GM21529 (cell line): Measurements from ENCODE around the gene FOXD1.
"Not testable (repeated sequence)": the region's sequence is repeated elsewhere in the genome, so short reads cannot be mapped to it uniquely, and the experiment has no call there.

Experiments
- ATAC-seq: cut with Tn5 transposase; IDR thresholded peaks from one replicate; pipeline ENCODE4 v1.9.1; 2021; ENCODE audit not compliant: unreplicated experiment

FOXD1 gene

GRCh38 chr5:73417303-73418034 is 31.1 kb downstream of the FOXD1 start:
- ATAC-seq, result no peak

GRCh38 chr5:73415617-73416016 is 33.0 kb downstream of the FOXD1 start:
- ATAC-seq, result no peak

DNA sequence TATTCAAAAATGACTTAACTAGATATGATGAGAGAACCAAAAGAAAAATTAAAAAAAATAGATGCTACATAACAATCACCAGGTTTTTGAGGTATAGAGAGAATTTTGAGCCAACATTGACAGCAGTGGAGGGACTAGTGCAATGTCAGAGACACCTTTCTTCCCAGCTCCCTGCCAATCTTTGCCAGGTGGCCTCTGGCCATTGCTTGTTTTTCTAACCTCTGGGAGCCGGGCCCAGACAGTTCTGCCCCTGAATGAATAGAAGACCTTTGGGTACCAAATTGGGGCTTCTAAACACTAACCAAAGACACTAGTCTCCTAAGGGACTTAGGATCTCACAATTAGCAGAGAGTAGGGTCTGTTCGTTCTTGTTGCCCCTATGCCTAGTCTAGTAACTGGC is 33.4 kb downstream of the FOXD1 start:
- ATAC-seq, result no peak

DNA sequence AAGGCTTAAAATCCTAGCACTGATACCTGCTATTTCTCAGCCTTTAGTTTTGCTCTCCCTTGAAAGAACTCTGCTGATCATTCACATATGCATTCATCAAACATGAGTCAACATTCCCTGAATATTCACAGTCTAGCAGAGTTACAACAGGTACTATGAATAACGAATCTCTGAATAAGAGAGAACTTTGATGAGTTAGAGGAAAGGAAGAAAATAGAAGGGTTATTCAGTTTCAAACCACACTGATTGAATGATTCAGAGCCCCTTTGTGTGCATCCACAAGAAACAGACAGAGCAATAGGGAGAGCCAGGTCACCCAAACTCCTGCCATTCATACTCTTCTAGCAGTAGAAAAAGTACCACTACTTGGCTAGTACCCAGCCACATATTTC is 36.0 kb downstream of the FOXD1 start:
- no peak for ATAC-seq

GRCh38 chr5:73411936-73412596 is 36.5 kb downstream of the FOXD1 start:
- ATAC-seq, result no peak

DNA sequence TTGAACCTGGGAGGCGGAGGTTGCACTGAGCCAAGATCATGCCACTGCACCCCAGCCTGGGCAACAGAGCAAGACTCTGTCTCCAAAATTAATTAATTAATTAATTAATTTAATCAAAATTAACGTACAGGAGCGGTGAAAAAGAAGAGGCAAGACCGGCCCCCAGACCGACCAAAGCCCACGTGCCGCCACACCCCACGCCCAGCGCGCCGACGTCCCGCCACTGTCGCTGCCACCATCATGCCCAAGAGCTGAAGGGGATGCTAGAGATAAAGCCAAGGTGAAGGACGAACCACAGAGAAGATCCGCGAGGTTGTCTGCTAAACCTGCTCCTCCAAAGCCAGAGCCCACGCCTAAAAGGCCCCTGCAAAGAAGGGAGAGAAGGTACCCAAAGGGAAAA is 38.6 kb downstream of the FOXD1 start:
- ATAC-seq, result not testable (repeated sequence)

DNA sequence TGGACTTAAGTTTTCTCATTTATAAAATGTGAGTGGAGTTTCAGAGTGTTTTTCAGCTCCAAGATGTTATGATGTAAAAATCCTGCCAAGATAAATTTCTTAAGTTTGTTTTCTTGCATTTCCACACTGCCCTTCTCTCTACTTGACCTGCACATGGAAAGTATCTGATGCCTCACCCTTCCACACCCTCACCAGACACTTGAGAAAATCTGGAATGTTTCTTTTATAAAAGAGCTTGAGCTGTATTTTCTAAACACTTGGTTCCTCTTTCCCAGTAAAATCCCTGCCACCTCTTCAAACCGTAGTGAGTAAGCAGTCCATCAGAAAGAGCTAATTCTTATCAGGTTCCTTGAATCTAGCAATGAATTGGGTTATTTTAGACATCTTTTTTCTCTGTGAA is 42.9 kb downstream of the FOXD1 start:
- no peak for ATAC-seq

GRCh38 chr5:73399775-73400174 is 48.8 kb downstream of the FOXD1 start:
- no peak for ATAC-seq
